A204.1 (cell line): ENCODE results near the gene CD48.

Experiments
- FAIRE-seq: peaks from 2 replicates; lab custom pipeline; 2012; peaks lifted over from hg19 to GRCh38; lab: Jason Lieb, UNC

Gene CD48

DNA sequence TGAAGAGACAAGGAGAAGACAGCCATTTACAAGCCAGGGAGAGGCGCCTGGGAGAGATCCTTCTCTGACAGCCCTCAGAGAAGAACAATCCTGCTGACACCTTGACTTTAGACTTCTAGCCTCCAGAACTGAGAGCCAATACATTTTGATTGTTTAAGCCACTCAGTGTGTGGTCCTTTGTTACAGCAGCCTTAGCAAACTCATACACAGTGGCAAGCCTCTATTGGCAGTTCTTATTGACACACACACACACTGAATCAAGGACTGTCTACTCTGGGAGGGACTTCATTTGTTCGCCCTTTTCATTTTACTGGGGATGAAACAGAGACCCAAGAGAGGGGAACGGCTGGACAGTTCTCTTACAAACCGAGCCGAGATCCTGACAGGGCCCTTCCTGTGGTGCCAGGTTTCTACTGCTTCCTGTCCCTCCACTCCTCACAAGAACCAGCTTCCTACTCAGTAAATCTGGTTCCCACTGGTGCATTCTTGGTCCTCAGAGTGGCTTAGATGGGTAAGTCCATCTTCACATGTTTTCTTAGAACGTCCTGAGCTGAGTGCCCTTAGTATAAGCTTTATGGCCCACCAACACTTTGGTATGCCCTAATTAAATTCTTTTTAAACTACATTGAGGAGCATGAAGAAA, 79.5 kb downstream of the CD48 start:
- no peak for FAIRE-seq

DNA sequence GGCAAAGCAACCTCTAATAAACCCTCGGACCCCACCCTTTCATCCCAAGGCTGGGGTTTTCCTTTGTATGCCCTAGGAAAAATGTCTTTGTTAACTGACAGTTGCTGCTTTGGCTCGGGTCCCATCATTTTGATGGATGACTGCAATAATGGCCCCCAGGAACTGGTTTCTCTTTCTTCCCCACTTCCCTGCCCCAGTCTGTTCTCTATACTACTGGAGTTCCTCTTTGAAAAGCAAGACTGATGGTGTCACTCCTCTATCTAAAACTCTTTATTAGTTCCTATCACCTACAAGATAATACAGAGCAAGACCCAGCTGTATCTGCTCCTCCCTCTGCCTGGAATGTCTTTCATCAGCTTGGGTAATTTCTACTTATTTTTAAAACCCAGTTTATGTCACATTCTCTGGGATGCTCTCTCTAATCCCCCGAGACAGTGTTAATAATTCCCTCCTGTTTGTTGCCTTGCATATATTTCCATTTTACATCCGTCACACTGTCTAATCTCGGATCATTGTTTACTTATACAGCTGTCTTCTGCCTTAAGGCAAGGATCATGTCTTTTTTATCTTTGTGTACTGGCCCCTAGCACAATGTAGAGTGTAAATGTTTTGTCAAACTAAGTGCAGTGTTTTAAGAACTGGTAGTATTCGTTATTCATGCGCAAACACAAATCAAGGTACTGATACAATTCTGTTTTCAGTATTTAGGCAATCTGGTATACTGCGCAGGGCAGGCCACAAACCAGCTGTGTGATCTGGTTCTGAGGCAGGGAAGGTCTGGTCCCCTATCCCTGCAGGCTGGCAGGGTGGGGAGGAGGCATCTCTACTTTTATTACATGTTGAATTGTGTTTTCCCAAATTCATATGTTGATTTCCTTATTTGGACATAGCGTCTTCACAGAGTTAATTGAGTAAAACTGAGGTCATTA, 80.8 kb downstream of the CD48 start:
- no peak for FAIRE-seq

DNA sequence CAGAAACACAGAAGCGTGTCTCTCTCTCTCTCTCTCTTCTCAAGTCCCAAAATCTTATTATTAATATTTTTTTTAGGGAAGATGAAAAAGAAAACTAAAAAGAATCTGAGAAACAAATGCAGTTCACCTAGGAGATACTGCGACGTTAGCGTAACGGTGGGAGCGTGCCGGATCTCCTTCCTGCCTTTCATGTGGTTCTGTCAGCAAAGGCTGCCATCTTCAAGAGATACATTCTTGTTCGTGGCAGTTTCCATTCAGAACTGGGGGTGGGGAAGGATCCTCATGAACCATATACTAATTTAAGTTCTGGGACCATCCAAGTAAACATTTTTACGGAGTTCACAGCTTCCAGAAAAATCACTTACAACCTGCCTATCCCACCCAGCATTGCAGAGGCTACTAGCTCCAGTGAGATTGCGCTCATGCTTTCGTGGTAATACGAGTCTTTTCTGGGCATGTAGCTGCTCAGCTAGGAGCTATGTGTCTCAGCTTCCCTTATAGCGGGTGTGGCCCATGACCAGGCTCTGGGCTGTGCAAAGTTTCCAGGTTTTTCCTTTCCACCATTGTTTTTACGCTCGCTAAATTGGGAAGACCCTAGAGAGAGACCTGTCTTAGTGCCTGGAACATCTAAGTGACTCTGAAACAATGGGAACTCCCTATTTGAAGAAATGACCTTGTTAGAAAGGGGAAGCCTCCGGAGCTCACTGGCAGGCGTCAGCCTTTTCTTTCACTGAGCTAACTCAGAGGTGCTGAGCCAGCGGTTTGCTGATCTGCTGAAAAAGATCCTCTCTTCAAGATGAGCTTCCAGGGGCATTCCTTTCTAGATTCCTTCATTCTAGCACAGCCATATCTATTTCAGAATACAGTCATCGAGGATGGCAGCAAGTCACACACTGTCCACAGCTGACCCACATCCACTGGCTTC, 82.1 kb downstream of the CD48 start:
- no peak for FAIRE-seq

DNA sequence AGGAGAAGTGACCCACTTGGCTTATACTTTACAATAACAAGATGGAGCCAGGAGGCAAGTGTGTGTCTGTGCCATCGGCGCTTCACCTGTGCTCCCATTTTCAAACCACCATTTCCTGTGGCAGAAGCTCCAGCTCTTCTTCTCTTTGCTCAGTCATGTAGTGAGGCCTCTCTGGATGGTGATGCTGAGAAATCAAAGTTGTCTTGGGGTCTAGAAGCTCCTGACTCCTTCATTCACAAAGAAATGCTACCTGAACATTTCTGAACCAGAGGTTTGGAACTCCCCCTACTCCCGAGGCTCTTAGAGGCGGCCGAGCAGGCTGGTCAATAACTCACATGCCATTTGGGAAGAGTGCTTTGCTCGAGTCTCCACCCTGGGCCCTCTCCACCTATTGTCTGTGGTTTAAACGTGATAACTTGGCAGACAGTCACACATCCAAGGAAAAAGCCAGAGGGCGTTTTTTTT, 82.8 kb downstream of the CD48 start:
- no peak for FAIRE-seq
